ENCODE data around the gene HK2. TPM values are rescaled to one million over a fixed set of nuclear protein-coding genes. Genes with fewer than 3 reads are reported as not detected.

Gene HK2
- total RNA-seq, 1 donor from 2014 or later: 16.9 TPM

- no peaks in the 10 kb centered on the region for H3K27me3 Mint-ChIP-seq (ENCODE audit: low read depth)
- no peak overlapping the region for H3K27ac Mint-ChIP-seq
Observed at GRCh38 chr2:74870951-74871350, 37.0 kb downstream of the HK2 start.

GRCh38 chr2:74871414-74871813, 37.5 kb downstream of the HK2 start:
- Mint-ChIP-seq H3K4me3 (no peak overlapping the region), H3K4me1 (peaks cover 11% of the 10 kb centered on the region), H3K36me3 (peaks cover 19% of the 10 kb centered on the region), H3K27ac (no peak overlapping the region), H3K27me3 (ENCODE audit: low read depth) (no peaks in the 10 kb centered on the region), H3K9me3 (no peaks in the 10 kb centered on the region)
- DNase-seq (ENCODE audit: low spot score in 2 of 2, unreplicated experiment in 2 of 2): no peak
- no peak for TF ChIP-seq CTCF (IDR thresholded peaks at IDR 0.05; ENCODE audit: unreplicated experiment)

More at GRCh38 chr2:74870951-74871350, 37.0 kb downstream of the HK2 start:
- Mint-ChIP-seq H3K9me3 (no peaks in the 10 kb centered on the region), H3K36me3 (peaks cover 19% of the 10 kb centered on the region), H3K4me3 (no peak overlapping the region), H3K4me1 (peaks cover 8% of the 10 kb centered on the region)
- DNase-seq (ENCODE audit: low spot score in 2 of 2, unreplicated experiment in 2 of 2): no peak
- no peak for TF ChIP-seq CTCF (IDR thresholded peaks at IDR 0.05; ENCODE audit: unreplicated experiment)

- Mint-ChIP-seq H3K36me3 (peaks cover 19% of the 10 kb centered on the region), H3K4me3 (no peak overlapping the region), H3K4me1 (peaks cover 11% of the 10 kb centered on the region), H3K9me3 (no peaks in the 10 kb centered on the region), H3K27me3 (ENCODE audit: low read depth) (no peaks in the 10 kb centered on the region), H3K27ac (no peak overlapping the region)
- no peak for DNase-seq (ENCODE audit: low spot score in 2 of 2, unreplicated experiment in 2 of 2)
- no peak for TF ChIP-seq CTCF (IDR thresholded peaks at IDR 0.05; ENCODE audit: unreplicated experiment)
Observed at GRCh38 chr2:74872389-74872836, 38.5 kb downstream of the HK2 start.

- no peak overlapping the region for H3K4me3 Mint-ChIP-seq
- no peak for TF ChIP-seq CTCF (IDR thresholded peaks at IDR 0.05; ENCODE audit: unreplicated experiment)
- no peaks in the 10 kb centered on the region for H3K9me3 Mint-ChIP-seq
- no peaks in the 10 kb centered on the region for H3K27me3 Mint-ChIP-seq (ENCODE audit: low read depth)
- DNase-seq (ENCODE audit: low spot score in 2 of 2, unreplicated experiment in 2 of 2): no peak
- H3K27ac Mint-ChIP-seq: no peak overlapping the region
- peaks cover 8% of the 10 kb centered on the region for H3K4me1 Mint-ChIP-seq
- H3K36me3 Mint-ChIP-seq: peaks cover 15% of the 10 kb centered on the region
Observed at GRCh38 chr2:74873012-74873665, 39.2 kb downstream of the HK2 start.

GRCh38 chr2:74873678-74874640, 40.0 kb downstream of the HK2 start:
- no peak for DNase-seq (ENCODE audit: low spot score in 2 of 2, unreplicated experiment in 2 of 2)
- H3K4me3 Mint-ChIP-seq: no peak overlapping the region
- H3K4me1 Mint-ChIP-seq: peaks cover 8% of the 10 kb centered on the region
- H3K27ac Mint-ChIP-seq: no peak overlapping the region
- H3K27me3 Mint-ChIP-seq (ENCODE audit: low read depth): no peaks in the 10 kb centered on the region
- no peak for TF ChIP-seq CTCF (IDR thresholded peaks at IDR 0.05; ENCODE audit: unreplicated experiment)
- no peaks in the 10 kb centered on the region for H3K9me3 Mint-ChIP-seq
- H3K36me3 Mint-ChIP-seq: peaks cover 13% of the 10 kb centered on the region

All from mesothelial cell of epicardium (in vitro differentiated cells).